Activated CD4-positive, alpha-beta T cell treated with anti-CD3 and anti-CD28 coated beads for 24 hours (primary cell): ENCODE results near the gene ADGRG3.

Experiments used
- DNase-seq, 2 donors: peaks; one replicate each; pipeline ENCODE4 v3.0.0-alpha.2; 2020; ENCODE audit warnings: low read depth in 2 of 2

Gene ADGRG3

DNA sequence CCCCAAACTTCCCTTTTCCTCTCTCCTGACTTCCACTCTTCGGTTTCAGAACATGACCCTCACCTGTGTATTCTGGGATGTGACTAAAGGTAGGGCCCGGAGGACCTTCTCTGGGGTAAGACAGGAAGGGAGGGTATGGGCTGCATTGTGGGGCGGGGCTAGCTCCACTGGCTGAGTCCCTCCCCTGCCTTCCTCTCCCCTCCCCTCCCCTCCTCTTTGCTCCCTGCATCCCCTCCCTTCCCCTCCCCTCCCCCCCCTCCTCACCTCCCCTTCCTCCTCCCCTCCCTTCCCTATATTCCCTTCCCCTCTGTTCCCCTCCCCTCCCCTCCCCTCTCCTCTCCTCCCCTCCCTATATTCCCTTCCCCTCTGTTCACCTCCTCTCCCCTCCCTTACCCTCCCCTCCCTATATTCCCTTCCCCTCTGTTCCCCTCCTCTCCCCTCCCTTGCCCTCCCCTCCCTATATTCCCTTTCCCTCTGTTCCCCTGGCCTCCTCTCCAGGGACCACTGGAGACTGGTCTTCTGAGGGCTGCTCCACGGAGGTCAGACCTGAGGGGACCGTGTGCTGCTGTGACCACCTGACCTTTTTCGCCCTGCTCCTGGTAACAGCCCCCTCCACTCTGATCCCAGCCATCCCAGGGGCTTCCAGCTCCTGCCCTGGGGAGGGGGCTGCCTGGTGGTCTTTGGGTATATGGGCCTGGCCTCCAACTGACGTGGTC is 11.8 kb downstream of the ADGRG3 start:
- no peak for DNase-seq

DNA sequence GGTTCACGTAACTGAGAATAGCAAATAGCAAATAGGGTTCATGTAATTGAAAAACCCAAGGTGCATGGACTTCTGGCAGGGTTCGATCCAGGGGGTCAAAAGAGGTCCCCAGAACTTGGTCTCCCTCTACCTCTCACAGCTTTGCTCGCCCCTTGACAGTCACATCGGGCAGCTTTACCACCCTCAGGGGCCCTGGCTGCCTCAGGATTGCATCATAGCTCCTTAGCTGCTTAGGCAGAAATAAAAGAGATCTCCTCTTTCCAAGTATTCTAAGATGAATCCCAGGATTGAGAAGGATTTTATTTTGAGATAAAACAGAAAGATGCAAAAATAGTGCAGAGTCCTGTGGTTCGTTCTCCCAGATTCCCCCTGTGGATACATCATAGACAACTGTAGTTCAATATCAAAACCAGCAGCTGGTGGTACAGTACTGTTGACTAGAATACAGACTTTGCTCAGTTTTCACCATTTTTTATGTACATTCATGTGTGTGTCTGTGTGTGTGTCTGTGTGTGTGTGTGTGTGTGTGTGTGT is 12.8 kb downstream of the ADGRG3 start:
- no peak for DNase-seq

GRCh38 chr16:57681950-57682728 is 14.0 kb downstream of the ADGRG3 start:
- DNase-seq: no peak

DNA sequence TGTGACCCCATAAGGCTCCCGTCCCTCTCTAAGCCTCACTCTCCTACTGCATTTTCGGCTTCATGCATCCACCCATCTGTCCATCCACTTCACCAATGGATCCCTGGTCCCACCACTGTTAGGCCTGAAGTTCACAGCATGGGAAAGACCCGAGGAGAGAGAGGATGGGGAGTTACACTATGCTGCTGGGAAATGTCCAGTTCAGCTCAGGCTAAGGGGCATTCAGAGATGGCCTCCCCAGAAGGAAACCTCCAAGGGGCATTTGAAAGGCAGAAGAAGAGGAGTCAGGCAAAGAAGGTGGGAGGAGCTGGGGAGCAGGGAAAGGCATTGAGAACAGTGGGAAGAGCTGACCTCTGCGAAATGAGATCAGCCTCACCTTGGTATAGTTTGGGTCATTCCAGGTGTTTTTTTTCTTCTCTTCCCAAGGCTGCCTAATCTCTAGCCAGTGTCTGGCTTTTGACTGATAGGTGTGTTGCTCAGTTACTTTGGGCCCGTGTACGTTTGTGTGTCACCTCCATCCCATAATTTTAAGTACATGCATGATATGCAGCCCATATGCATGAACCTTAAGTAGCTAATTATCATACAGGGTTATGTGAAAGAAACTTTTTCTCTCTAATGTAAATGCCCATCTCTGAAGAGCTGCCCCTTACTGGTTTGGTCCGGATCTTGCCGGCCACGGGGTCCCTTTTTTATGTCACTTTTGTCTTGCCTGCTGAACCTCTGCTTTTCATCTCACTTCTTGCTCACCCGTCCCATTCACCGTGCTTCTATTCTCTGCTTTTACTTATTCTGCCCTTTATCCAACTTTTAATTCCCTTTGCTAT is 14.9 kb downstream of the ADGRG3 start:
- no peak for DNase-seq

- no peak for DNase-seq
These were observed 15.8 kb downstream of the ADGRG3 start for GRCh38 chr16:57683636-57684545.

- DNase-seq: no peak
These were observed 16.7 kb downstream of the ADGRG3 start for GRCh38 chr16:57684626-57685358.

DNA sequence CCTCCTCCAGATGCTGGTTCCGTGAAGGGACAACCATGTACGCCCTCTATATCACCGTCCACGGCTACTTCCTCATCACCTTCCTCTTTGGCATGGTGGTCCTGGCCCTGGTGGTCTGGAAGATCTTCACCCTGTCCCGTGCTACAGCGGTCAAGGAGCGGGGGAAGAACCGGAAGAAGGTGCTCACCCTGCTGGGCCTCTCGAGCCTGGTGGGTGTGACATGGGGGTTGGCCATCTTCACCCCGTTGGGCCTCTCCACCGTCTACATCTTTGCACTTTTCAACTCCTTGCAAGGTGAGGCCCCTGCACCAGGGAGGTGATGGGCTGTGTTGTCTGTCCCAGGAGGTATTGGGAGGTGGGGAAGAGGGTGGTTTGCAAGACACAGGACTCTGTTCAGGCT is 17.5 kb downstream of the ADGRG3 start:
- DNase-seq: no peak

DNA sequence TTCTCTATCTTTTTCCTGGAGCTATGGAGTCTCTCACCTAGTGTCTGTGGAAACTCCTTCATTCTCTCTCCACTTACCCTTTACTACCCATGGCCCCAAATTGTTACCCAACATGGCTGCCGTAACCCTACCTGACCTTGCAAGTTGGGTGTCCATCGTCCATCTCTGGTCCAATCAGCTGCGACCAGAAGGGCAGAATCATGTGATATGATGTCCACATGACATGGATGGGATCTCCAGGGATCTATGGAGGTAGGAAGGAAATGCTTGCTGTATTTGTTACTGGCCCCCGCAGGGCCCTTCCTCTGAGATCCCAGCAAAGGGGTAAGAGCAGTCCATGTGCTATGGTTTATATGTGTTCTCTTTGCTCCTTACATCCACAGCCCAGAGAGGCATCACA is 18.5 kb downstream of the ADGRG3 start:
- DNase-seq: no peak

DNA sequence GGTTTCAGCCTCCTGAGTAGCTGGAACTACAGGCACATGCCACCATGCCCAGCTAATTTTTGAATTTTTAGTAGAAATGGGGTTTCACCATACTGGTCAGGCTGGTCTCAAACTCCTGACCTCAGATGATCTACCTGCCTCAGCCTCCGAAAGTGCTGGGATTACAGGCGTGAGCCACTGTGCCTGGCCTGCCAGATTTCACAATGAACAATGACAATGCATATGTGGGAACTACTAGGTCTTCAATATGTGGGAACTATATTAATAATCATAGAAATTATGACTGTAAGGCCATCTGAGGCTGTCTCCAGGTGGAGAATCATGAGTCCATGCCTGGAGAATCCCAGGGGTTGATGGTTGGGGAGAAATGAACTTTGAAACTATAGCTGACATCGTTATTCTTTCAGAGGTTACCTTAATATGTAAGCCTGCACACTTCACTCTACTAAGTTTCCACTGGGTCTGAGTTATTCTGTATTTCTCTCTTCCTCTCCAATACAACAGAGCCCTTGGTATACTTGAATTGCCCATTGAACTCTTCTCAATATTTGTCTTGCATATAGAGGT is 19.3 kb downstream of the ADGRG3 start:
- DNase-seq: no peak

GRCh38 chr16:57688487-57688986 is 20.4 kb downstream of the ADGRG3 start:
- DNase-seq: no peak

DNA sequence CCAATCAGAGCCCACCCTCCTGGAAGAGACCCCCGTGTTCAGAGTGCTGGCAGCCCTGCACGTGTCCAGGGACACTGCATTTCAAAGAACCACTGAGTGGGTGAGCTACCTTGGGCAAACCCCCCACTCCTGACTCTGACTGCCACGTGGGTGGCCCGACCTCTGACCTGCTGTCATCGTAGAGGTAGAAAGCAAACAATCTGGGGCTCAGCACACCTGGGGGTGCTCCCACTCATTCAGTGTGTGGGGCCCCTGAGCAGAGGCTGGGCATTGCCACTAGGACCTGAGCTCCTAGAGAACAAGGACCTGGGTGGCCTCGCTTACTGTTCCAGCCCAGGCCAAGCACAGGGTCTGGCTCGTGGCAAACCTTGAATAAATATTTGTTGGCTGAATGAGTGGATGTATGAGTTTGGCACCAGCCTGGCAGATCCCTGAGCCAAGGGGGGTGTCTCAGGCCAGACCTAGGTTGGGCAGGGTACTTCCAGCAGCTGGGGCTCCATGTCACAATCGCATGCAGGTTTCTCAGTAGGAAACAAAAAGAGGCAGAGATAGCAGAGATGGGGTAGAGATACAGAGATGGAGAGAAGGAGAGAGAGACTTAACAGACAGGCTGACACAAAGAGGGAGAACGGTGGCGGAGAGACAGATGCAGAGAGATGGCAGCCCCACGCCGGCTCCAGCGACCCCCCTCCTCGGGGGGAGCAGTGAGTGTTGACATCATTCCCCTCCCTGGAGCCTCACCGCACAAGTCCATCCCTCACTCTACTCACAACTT is 21.1 kb downstream of the ADGRG3 start:
- DNase-seq: no peak

- no peak for DNase-seq
These were observed 21.9 kb downstream of the ADGRG3 start for GRCh38 chr16:57689762-57690558.

DNA sequence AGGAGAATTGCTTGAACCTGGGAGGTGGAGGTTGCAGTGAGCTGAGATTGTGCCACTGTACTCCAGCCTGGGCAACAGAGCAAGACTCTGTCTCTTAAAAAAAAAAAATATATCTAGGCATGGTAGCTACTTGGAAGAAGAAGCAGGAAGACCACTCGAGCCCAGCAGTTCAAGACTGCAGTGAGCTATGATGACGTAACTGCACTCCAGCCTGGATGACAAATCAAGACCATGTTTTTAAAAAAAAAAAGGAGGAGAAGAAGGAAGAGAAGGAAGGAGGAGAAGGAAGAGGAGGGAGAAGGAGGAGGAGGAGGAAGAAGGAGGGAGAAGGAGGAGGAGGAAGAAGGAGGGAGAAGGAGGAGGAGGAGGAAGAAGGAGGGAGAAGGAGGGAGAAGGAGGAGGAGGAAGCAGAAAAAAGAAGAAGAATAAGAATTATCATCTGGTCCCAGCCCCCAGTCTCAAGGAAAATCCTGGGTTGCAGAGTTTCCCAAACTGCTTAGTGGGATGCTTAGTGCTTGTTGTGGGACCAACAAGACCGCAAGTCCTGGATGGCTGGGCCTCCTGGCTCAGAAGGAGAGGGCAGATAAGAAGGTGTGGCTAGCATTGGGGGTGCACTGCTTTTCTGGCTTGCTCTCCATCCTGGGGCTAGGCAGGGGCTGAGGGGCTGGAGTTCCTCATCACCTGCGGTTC is 22.8 kb downstream of the ADGRG3 start:
- DNase-seq: no peak

- no peak for DNase-seq
These were observed 24.5 kb downstream of the ADGRG3 start for GRCh38 chr16:57692636-57693035.

DNA sequence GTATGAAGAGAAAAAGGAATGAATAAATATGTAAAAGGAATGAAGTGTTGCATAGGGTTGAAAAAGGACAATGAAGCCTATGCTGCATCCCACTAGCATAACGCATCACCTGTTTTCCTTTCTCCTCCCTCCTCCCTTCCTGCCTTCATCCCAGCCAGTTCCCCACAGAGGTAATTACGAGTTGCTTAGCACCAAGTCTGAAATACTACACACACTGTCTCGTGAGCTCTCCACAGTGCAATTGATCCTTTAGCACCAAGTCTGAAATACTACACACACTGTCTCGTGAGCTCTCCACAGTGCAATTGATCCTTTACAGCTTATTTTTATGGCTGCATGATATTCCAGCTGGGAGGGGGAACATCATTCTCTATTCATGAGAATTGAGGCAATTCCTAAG is 25.4 kb downstream of the ADGRG3 start:
- DNase-seq: no peak

DNA sequence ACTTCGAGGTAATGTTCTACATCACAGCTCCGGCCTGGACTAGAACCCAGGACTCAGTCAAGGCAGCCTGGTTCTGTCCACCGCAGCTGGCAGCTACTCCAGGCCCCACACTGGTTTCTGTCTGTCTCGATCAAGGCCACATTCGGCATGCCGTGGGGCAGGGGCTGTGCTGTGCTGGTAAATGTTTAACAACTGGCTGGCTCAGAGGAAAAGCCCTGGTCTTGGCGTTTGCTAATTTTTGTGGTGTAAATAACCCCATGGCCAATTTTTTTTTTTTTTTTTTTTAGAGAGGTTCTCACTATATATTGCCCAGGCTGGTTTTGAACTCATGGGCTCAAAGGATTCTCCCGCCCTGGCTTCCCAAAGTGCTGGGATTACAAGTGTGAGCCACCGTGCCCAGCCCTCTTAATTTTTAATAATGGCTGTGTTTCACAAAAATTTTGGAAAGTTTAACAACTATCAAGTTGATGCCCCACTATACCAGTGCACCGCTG is 26.2 kb downstream of the ADGRG3 start:
- DNase-seq: no peak
